BLaER1 treated with 17β-estradiol and CSF1 and Interleukin-3, amounts not matched to agents 10 nM and 100 nM (cell line): ENCODE results near the gene BCL10.

Source experiments
- H3K27ac ChIP-seq, 11 experiments: shearing (Covaris generic); formaldehyde crosslinking; 2 replicates each; pipeline ENCODE4 v1.8.1; 2022
- H3K27me3 ChIP-seq, 11 experiments: shearing (Covaris generic); formaldehyde crosslinking; 2 replicates each; pipeline ENCODE4 v1.8.1; 2022
- H3K36me3 ChIP-seq, 11 experiments: shearing (Covaris generic); formaldehyde crosslinking; 2 replicates each; pipeline ENCODE4 v1.8.1; 2022
- H3K4me1 ChIP-seq, 10 experiments: shearing (Covaris generic); formaldehyde crosslinking; 2 replicates each; pipeline ENCODE4 v1.8.1; 2022
- H3K4me2 ChIP-seq, 11 experiments: shearing (Covaris generic); formaldehyde crosslinking; 2 replicates each; pipeline ENCODE4 v1.8.1; 2022
- H3K4me3 ChIP-seq, 10 experiments: shearing (Covaris generic); formaldehyde crosslinking; 2 replicates each; pipeline ENCODE4 v1.8.1; 2022
- H3K9ac ChIP-seq, 11 experiments: shearing (Covaris generic); formaldehyde crosslinking; 2 replicates each; pipeline ENCODE4 v1.8.1; 2022
- H3K9me3 ChIP-seq, 11 experiments: shearing (Covaris generic); formaldehyde crosslinking; replicated peaks in 1 of 11; 2 replicates each; pipeline ENCODE4 v1.8.1; 2022
- H4K20me1 ChIP-seq, 11 experiments: shearing (Covaris generic); formaldehyde crosslinking; 2 replicates each; pipeline ENCODE4 v1.8.1; 2022
- Cebpa-rat ChIP-seq, 11 experiments: shearing (Covaris generic); IDR thresholded peaks; 2 replicates each; pipeline ENCODE4 v1.8.1; 2022

Gene BCL10

DNA sequence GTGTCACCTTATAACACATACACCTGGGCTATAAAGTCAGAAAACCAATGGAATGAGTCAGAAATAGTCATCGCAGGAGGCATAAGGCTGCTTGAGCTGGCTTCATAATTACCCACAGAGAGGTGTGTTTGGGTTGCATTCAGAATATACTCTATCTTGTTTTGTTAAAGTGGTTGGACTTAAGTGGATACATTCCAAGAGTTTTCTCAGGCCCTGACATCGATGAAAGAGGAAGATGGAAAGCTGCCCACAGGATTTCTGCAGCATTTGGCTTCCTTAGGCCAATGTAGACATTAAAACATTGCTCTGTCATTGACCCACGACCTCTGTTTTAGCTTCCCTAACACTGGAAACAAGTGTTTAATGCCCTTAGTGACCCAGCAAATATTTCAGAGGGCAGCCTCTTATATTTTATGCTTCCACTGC is 18.6 kb upstream of the BCL10 start:
- Histone ChIP-seq H3K27ac (no peak overlapping the region), H4K20me1 (0 out of 22 replicates have a peak, but pooled peaks cover 0 to 6% (median 0%) of the 10 kb centered on the region in 11 experiments), H3K9me3 (no peaks in the 10 kb centered on the region), H3K4me2 (no peak overlapping the region), H3K36me3 (no peaks in the 10 kb centered on the region), H3K4me1 (peaks cover 25 to 42% (median 37%) of the 10 kb centered on the region in 10 experiments), H3K27me3 (peaks cover 0 to 5% (median 0%) of the 10 kb centered on the region in 11 experiments; a peak in 3 of 22 replicates), H3K4me3 (no peak overlapping the region), H3K9ac (no peak overlapping the region)
- no peak for TF ChIP-seq Cebpa-rat (IDR thresholded peaks at IDR 0.05)

DNA sequence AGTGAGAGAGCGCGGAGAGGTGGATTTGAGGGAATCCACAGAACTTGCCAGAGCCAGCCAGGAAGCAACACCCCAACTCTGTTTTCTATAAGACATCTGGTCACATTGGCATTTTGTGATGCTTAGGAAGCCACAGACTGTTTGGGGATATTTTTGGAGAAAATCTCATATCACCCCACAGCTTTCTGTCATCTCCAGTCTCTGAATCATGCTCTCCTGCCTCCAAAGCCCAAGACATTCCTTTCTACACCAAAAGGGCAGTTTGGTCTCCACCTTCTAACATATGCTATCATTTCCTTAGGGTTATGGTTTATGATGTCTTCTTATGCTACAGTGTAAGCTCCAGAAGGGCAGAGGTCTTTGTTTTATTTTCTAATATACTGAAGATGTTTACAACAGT is 14.4 kb upstream of the BCL10 start:
- no peak for TF ChIP-seq Cebpa-rat (IDR thresholded peaks at IDR 0.05)
- Histone ChIP-seq H3K4me2 (peak overlapping the region in 10 of 11 experiments; percentile 1 to 76 (median 64); a peak in 18 of 22 replicates), H3K9ac (no peak overlapping the region), H3K36me3 (no peaks in the 10 kb centered on the region), H3K4me3 (no peak overlapping the region), H3K4me1 (peaks cover 14 to 26% (median 19%) of the 10 kb centered on the region in 10 experiments), H3K27ac (no peak overlapping the region), H4K20me1 (no peaks in the 10 kb centered on the region), H3K27me3 (peaks cover 0 to 5% (median 0%) of the 10 kb centered on the region in 11 experiments; a peak in 1 of 22 replicates), H3K9me3 (no peaks in the 10 kb centered on the region)

DNA sequence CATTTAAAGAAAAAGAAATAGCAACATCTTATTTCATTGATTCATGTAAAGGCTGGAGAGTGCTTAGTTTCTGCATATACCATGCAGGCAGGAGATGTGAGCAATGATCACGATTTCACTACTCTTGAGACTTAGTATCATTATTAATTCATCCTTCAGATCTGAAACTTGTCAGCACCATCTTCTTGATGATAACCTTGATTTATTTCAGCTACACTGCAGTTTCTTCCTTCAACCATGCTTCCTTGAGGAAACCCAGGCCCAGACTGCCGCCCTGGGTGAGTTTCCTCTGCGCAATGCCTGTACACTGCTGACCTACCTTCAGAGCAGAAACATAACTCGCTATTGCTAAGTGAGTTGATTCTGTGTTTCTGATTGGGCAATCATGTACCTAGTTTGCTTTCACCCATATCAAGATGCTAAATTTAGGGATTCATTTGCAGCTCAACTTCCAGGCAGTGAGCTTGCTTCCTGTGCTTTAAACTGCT is 13.5 kb upstream of the BCL10 start:
- Histone ChIP-seq H3K9me3 (peaks cover 0 to 4% (median 2%) of the 10 kb centered on the region in 11 experiments; a peak in 13 of 22 replicates), H3K4me3 (no peak overlapping the region), H3K9ac (no peak overlapping the region), H3K27me3 (0 out of 22 replicates have a peak, but pooled peaks cover 0 to 5% (median 0%) of the 10 kb centered on the region in 11 experiments), H3K36me3 (no peaks in the 10 kb centered on the region), H3K4me1 (peaks cover 14 to 26% (median 19%) of the 10 kb centered on the region in 10 experiments), H3K4me2 (peak overlapping the region; percentile 13 to 76 (median 64)), H3K27ac (no peak overlapping the region), H4K20me1 (no peaks in the 10 kb centered on the region)
- TF ChIP-seq Cebpa-rat (IDR thresholded peaks at IDR 0.05) = no peak

DNA sequence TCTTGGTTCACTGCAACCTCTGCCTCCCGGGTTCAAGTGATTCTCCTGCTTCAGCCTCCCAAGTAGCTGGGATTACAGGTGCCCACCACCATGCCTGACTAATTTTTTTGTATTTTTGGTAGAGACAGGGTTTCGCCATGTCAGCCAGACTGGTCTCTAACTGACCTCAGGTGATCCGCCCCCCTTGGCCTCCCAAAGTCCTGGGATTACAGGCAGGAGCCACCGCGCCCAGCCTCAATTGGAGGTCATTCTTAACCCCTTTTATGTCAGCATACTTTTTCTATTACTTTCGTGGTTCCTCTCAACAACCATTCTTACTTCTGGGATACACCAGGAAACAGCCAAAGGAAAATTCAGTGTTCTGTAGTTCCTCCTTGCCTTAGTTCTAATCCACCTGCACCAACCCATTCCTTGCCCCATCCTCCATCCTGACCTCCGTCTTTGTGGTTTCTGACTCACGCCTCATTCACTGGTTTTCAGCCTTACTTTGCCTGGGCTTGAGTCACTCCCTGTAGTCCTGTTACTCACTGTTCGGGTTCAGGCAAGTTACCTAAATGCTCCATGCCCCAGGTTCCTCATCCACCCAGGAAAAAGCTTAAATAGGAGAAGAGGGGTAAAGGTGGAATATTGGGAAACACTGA is 12.9 kb upstream of the BCL10 start:
- Histone ChIP-seq H3K9ac (no peak overlapping the region), H3K36me3 (no peaks in the 10 kb centered on the region), H3K27me3 (0 out of 22 replicates have a peak, but pooled peaks cover 0 to 5% (median 0%) of the 10 kb centered on the region in 11 experiments), H3K4me3 (no peak overlapping the region), H3K9me3 (peaks cover 0 to 10% (median 8%) of the 10 kb centered on the region in 11 experiments; a peak in 19 of 22 replicates), H3K4me1 (peaks cover 14 to 26% (median 19%) of the 10 kb centered on the region in 10 experiments), H3K27ac (no peak overlapping the region), H4K20me1 (no peaks in the 10 kb centered on the region), H3K4me2 (peak overlapping the region; percentile 13 to 76 (median 64))
- TF ChIP-seq Cebpa-rat (IDR thresholded peaks at IDR 0.05) = no peak

DNA sequence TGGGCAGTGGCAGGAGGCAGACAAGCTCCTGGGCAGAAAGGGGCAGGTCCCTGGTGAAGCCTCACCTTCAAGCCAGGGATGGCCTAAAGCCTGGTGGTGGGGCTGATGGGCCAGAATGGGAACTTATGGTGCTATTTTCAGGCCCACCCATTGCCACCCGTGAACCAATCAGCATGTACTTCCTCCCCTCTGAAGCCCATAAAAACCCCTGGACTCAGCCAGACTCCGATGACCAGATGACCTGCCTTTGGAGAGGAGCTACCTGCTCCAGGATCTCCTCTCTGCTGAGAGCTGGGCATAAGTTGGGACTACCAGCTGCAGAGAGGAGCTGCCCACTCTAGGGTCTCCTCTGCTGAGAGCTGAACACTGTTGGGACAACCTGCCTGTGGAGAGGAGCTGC is 7.8 kb upstream of the BCL10 start:
- H3K4me2 ChIP-seq = no peak overlapping the region
- H3K4me3 ChIP-seq = no peak overlapping the region
- TF ChIP-seq Cebpa-rat (IDR thresholded peaks at IDR 0.05) = no peak
- no peaks in the 10 kb centered on the region for H4K20me1 ChIP-seq
- H3K4me1 ChIP-seq = peaks cover under 1 to 8% (median 5%) of the 10 kb centered on the region in 10 experiments; a peak in 19 of 20 replicates
- no peak overlapping the region for H3K27ac ChIP-seq
- H3K36me3 ChIP-seq = no peaks in the 10 kb centered on the region
- H3K27me3 ChIP-seq = no peaks in the 10 kb centered on the region
- peaks cover 0 to 30% (median 14%) of the 10 kb centered on the region in 11 experiments; a peak in 19 of 22 replicates for H3K9me3 ChIP-seq
- H3K9ac ChIP-seq = no peak overlapping the region

DNA sequence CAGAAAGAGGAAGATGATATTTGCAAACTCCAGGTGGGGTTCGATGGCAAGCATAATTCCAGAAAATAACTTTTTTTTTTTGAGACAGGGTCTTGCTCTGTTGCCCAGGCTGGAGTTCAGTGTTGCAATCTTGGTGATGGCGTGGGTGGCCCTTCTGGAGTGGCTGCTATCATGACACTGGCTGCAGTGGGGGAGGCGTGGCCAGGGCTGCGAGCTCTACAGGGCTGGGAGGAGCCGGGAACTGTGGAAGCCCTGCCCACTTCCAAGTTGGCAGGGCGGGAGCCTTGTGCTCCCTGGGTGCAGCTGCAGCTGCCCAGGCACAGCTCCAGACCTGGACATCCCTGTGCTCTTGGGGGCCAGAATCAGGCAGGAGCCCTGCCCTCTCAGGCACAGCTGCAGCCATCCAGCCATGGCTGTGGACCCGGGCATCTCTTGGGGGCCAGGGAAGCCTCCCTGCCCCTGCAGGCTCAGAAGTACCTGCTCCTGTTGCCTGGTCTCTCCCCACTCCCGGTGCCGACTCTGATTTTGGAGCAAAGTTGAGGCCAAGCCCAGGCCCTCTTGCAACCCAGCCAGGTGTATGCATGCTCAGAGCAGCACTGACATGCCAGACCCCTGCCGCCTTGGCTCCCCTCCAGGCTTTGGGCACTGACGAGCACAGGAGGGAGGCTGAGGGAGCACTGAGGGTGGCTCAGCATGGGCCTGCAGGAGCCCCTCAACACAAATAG is 7.2 kb upstream of the BCL10 start:
- TF ChIP-seq Cebpa-rat (IDR thresholded peaks at IDR 0.05) = no peak
- peaks cover 0 to 32% (median 14%) of the 10 kb centered on the region in 11 experiments; a peak in 19 of 22 replicates for H3K9me3 ChIP-seq
- H3K27ac ChIP-seq = no peak overlapping the region
- no peaks in the 10 kb centered on the region for H3K36me3 ChIP-seq
- H3K4me1 ChIP-seq = peaks cover 0 to 13% (median 9%) of the 10 kb centered on the region in 10 experiments; a peak in 12 of 20 replicates
- H3K4me2 ChIP-seq = peak overlapping the region in 4 of 11 experiments; percentile 9 to 28 (median 18); a peak in 1 of 22 replicates
- no peaks in the 10 kb centered on the region for H3K27me3 ChIP-seq
- H3K4me3 ChIP-seq = no peak overlapping the region
- no peaks in the 10 kb centered on the region for H4K20me1 ChIP-seq
- H3K9ac ChIP-seq = no peak overlapping the region

DNA sequence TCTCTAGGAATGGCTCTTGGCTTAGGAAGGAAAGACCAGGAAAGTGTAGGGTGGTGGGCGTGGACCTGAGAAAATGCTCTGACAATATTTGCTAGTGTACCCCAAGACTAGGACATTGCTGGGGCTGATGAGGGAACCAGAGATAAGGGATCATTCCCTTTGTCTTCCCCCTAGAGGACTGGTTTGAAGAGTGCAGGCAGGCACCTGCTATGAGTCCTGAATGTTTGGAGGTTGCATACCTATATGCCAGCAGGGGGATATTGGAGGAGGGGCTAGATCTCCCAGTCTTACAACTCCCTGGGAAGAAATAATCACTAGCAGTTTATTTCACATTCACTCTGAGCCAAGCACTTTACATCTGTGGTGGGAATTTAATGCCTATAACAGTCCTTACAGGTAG is 6.0 kb upstream of the BCL10 start:
- Histone ChIP-seq H3K27me3 (no peaks in the 10 kb centered on the region), H3K4me3 (no peak overlapping the region), H3K9ac (no peak overlapping the region), H4K20me1 (no peaks in the 10 kb centered on the region), H3K4me2 (no peak overlapping the region), H3K9me3 (peaks cover 0 to 32% (median 14%) of the 10 kb centered on the region in 11 experiments; a peak in 19 of 22 replicates), H3K4me1 (peaks cover 0 to 25% (median 15%) of the 10 kb centered on the region in 10 experiments; a peak in 16 of 20 replicates), H3K36me3 (no peaks in the 10 kb centered on the region), H3K27ac (no peak overlapping the region)
- TF ChIP-seq Cebpa-rat (IDR thresholded peaks at IDR 0.05) = no peak

DNA sequence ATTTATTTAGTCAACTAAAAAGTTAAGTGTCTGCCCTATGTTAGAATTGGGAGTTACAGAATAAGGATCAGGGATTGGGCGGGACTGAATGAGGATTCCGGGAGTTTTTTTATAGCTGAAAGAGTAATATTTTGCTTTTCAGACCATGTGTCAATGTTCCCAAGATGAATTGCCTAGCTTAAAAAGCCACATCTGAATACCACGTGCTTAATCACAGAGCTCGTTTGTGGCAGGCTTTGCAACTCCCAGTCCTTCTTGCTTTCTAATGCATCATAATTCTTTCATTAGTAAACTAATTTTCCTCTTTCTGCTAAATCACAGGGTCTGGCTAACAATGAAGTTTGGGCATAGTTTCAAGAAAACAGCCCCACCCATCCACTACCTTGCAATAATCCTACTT is 4.2 kb upstream of the BCL10 start:
- no peak overlapping the region for H3K4me3 ChIP-seq
- H3K9ac ChIP-seq = no peak overlapping the region
- H3K4me2 ChIP-seq = no peak overlapping the region
- no peak overlapping the region for H3K27ac ChIP-seq
- no peak for TF ChIP-seq Cebpa-rat (IDR thresholded peaks at IDR 0.05)
- H3K9me3 ChIP-seq = peaks cover 0 to 32% (median 14%) of the 10 kb centered on the region in 11 experiments; a peak in 19 of 22 replicates
- peaks cover 7 to 31% (median 22%) of the 10 kb centered on the region in 10 experiments for H3K4me1 ChIP-seq
- H3K36me3 ChIP-seq = no peaks in the 10 kb centered on the region
- no peaks in the 10 kb centered on the region for H3K27me3 ChIP-seq
- H4K20me1 ChIP-seq = peaks cover 0 to 3% (median 0%) of the 10 kb centered on the region in 11 experiments; a peak in 5 of 22 replicates
